Lung (tissue), 12 donors: Measurements from ENCODE around the gene ITGA5. TPM values are rescaled to one million over a fixed set of nuclear protein-coding genes. Genes with fewer than 3 reads are reported as not detected.
A peak's percentile ranks its signal among the peaks of the same experiment; 100 is the strongest.

Experiments
- ATAC-seq: fragments of 200-7000 bp; cut with Tn5 transposase; one replicate; pipeline ENCODE4 v1.9.1; 2020; ENCODE audit warnings: moderate number of reproducible peaks; ENCODE audit not compliant: insufficient read depth, low FRiP score
- DNase-seq, 3 donors: peaks; one replicate each; pipeline ENCODE4 v3.0.0-alpha.2; 2013 to 2017
- H3K27ac ChIP-seq, 2 donors: one replicate each; pipeline ENCODE4 v1.5.1; 2013; ENCODE audit warnings: mild to moderate bottlenecking in 2 of 2, moderate library complexity in 2 of 2, control low read depth in 1 of 2, inconsistent platforms in 1 of 2, low read depth in 1 of 2, low read length in 1 of 2
- H3K27me3 ChIP-seq, 3 donors: one replicate each; pipeline ENCODE4 v1.5.1; 2013; ENCODE audit warnings: low read length in 2 of 3; ENCODE audit not compliant: control insufficient read depth in 3 of 3, insufficient read depth in 3 of 3
- H3K36me3 ChIP-seq, 4 donors: one replicate each; pipeline ENCODE4 v1.5.1; 2013; ENCODE audit warnings: low read length in 4 of 4, mild to moderate bottlenecking in 1 of 4, moderate library complexity in 1 of 4; ENCODE audit not compliant: control insufficient read depth in 4 of 4, insufficient read depth in 4 of 4
- H3K4me1 ChIP-seq, 5 donors: one replicate each; pipeline ENCODE4 v1.5.1; 2013; ENCODE audit warnings: low read length in 5 of 5, mild to moderate bottlenecking in 2 of 5, moderate library complexity in 1 of 5; ENCODE audit not compliant: control insufficient read depth in 5 of 5, insufficient read depth in 5 of 5
- H3K4me3 ChIP-seq: one replicate; pipeline ENCODE4 v1.5.1; 2013; ENCODE audit warnings: mild to moderate bottlenecking, control low read depth, moderate library complexity
- H3K9ac ChIP-seq, 2 donors: one replicate each; pipeline ENCODE4 v1.5.1; 2013; ENCODE audit warnings: low read length in 2 of 2, control low read depth in 1 of 2; ENCODE audit not compliant: insufficient read depth in 1 of 2
- H3K9me3 ChIP-seq, 4 donors: one replicate each; pipeline ENCODE4 v1.5.1; 2013; ENCODE audit warnings: low read length in 3 of 4, mild to moderate bottlenecking in 1 of 4, moderate library complexity in 1 of 4; ENCODE audit not compliant: control insufficient read depth in 4 of 4, insufficient read depth in 3 of 4
- WGBS, 2 donors: extraction: QIAGEN DNeasy Blood & Tissue Kit; methylation state at CpG; one replicate each; pipeline ENCODE4 v1.1.7; 2013; 5-methylcytosine and 5-hydroxymethylcytosine counted together
- polyA plus RNA-seq, 2 donors: library from polyadenylated mRNA; stranded (reverse); fragments of 200-250 nt; gene quantifications; one replicate each; pipeline ENCODE4 v1.2.1, GENCODE V29; 2013
- total RNA-seq, 2 donors: library from RNA; depleted of rRNA in 1 of 2; stranded (reverse); fragments of >200 nt in 1 of 2; gene quantifications; one replicate each; pipeline ENCODE4 v1.2.1, GENCODE V29; 2014 to 2021
- TF ChIP-seq, protein P1 (sequence below): IDR thresholded peaks from 2 replicates; pipeline ENCODE4 v1.5.1; 2012; ENCODE audit warnings: mild to moderate bottlenecking; ENCODE audit errors: control extremely low read depth, extremely low read depth
- donor health status: control.
- donor health status: control.
- donor health status: Bipolar disorder and iron deficiency.
- donor health status: healthy.
- donor health status: DM: yes; HTN: yes; CAD: no.

The ITGA5 gene
- total and polyA plus RNA-seq, 4 donors, result 39.8 to 134 (median 101) TPM

DNA sequence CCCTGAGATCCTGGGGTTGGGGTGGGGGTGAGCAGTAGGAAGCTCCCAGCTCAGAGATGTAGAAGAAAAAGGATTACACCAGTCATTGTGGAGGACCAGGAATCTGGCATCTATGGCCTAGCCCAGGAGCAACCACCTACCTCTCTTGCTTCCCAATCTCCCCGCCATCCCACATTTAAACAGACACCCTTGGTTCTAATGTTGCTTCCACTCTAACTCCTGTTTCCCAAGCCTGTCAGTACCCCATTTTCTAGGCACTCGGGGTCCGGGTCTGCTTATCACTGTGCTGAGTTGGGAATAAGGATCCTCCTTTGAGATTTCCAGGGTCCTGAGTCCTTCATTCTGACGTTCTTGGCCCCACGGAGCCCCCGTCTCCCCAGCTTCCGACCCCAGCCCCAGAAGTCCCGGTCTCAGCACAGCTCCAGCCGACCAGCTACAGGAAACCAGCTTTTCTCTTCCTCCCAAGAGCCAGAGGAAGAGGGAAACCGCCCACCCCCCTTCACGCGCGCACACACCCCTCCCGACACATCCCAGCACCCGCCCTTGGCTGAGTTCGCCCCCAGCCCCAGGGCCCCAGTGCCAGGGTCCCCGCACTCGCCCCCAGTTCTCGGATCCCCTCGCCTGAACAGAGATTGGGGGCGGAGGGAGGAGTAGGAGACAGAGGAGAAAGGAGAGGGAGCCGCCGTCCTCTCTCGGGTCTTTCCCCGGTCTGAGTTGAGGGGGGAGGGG lies 1.2 kb downstream of the ITGA5 start:
- TF ChIP-seq, protein P1, sequence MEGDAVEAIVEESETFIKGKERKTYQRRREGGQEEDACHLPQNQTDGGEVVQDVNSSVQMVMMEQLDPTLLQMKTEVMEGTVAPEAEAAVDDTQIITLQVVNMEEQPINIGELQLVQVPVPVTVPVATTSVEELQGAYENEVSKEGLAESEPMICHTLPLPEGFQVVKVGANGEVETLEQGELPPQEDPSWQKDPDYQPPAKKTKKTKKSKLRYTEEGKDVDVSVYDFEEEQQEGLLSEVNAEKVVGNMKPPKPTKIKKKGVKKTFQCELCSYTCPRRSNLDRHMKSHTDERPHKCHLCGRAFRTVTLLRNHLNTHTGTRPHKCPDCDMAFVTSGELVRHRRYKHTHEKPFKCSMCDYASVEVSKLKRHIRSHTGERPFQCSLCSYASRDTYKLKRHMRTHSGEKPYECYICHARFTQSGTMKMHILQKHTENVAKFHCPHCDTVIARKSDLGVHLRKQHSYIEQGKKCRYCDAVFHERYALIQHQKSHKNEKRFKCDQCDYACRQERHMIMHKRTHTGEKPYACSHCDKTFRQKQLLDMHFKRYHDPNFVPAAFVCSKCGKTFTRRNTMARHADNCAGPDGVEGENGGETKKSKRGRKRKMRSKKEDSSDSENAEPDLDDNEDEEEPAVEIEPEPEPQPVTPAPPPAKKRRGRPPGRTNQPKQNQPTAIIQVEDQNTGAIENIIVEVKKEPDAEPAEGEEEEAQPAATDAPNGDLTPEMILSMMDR, result no peak
- Histone ChIP-seq H3K4me1 (peaks cover 4 to 38% (median 28%) of the 10 kb centered on the region in 5 donors), H3K27ac (peak overlapping the region; percentile 94 to 99), H3K9ac (peak overlapping the region; percentile 37 to 84), H3K4me3 (peak overlapping the region; percentile 96), H3K27me3 (peaks cover 0 to 8% (median 0%) of the 10 kb centered on the region in 3 donors), H3K9me3 (no peaks in the 10 kb centered on the region), H3K36me3 (peaks cover 0 to 3% (median 0%) of the 10 kb centered on the region in 4 donors)
- DNase-seq (peak; percentile 51 to 67 (median 58)), ATAC-seq (no peak)
- 4 to 12% methylated on average over 22 to 25 of the region's 25 CpGs for WGBS, 2 donors

GRCh38 chr12:54416687-54417603 lies 2.1 kb downstream of the ITGA5 start:
- peak overlapping the region; percentile 66 to 99 for H3K27ac ChIP-seq
- peaks cover 4 to 38% (median 33%) of the 10 kb centered on the region in 5 donors for H3K4me1 ChIP-seq
- WGBS, 2 donors, result 37 to 41% methylated on average over 5 of the region's 5 CpGs

DNA sequence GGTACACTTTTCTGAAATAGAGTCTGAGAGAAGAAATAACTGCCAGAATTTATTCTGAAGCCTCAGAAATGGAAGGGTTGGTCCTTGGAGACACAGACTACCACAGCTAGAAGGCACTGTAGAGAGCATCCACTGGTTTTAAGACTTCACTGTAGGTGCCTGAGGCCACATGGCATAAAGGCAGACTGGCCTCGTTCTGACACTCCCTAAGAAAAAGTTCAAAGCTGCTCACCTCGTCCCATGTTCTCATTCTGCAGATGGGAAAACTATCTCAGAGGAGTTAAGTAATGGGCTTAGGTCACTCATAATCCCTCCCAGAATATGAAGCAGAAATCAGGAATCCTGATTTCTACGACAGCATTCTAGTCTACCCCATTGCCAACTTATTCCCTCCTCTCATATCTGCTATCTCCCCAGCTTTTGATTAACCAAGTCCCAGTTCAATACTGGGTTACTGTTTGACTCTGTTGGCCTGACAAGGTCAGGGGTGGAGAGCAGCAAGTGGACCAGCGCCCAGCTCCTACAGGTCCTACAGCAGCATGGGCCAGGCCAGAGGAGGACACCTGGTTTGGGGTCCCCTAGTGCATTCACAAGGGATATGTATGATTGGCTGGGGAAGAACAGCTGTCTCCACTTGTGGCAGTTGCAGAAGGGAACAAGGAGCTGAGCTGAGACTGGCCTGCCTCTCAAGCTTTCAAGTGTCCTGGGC lies 3.7 kb downstream of the ITGA5 start:
- peaks cover 4 to 29% (median 28%) of the 10 kb centered on the region in 5 donors for H3K4me1 ChIP-seq
- DNase-seq, result no peak
- peaks cover 0 to 3% (median 0%) of the 10 kb centered on the region in 3 donors for H3K27me3 ChIP-seq
- peaks cover 0 to 3% (median 0%) of the 10 kb centered on the region in 4 donors for H3K36me3 ChIP-seq
- H3K9ac ChIP-seq, result no peak overlapping the region
- H3K4me3 ChIP-seq, result peak overlapping the region; percentile 17
- 47 to 59% methylated on average over 4 of the region's 4 CpGs for WGBS, 2 donors
- TF ChIP-seq, protein P1, result no peak
- H3K9me3 ChIP-seq, result no peaks in the 10 kb centered on the region
- H3K27ac ChIP-seq, result peak overlapping the region in 1 of 2 donors; percentile 40
- ATAC-seq, result no peak

More at GRCh38 chr12:54416687-54417603, 2.1 kb downstream of the ITGA5 start:
- TF ChIP-seq, protein P1, result no peak
- ATAC-seq, result no peak
- H3K27me3 ChIP-seq, result peaks cover 0 to 8% (median 0%) of the 10 kb centered on the region in 3 donors
- peak overlapping the region in 1 of 2 donors; percentile 84 for H3K9ac ChIP-seq
- H3K9me3 ChIP-seq, result no peaks in the 10 kb centered on the region
- peaks cover 0 to 3% (median 0%) of the 10 kb centered on the region in 4 donors for H3K36me3 ChIP-seq
- no peak for DNase-seq
- peak overlapping the region; percentile 96 for H3K4me3 ChIP-seq
